H1 (cell line): Measurements from ENCODE around the gene PDGFA.

Source experiments
- CHD2 ChIP-seq: IDR thresholded peaks from 2 replicates; pipeline ENCODE4 v1.6.1; 2012; ENCODE audit warnings: low read length, improper control_type of control experiment
- CREB1 ChIP-seq: IDR thresholded peaks from 2 replicates; pipeline ENCODE4 v1.6.1; 2012; ENCODE audit warnings: inconsistent platforms
- CTBP2 ChIP-seq: IDR thresholded peaks from 2 replicates; pipeline ENCODE4 v1.7.0; 2011; ENCODE audit warnings: borderline replicate concordance, mild to moderate bottlenecking, moderate library complexity, mixed read lengths, low read length; ENCODE audit not compliant: insufficient read depth, insufficient read length
- CTCF ChIP-seq, 3 experiments: IDR thresholded peaks; 1 replicate in 2 of 3; 2 replicates in 1 of 3; pipeline versions ENCODE4 v1.5.1 to v1.6.1; 2011; ENCODE audit warnings: low read length in 3 of 3, mild to moderate bottlenecking in 3 of 3, inconsistent platforms in 2 of 3, low read depth in 1 of 3, moderate library complexity in 1 of 3; ENCODE audit not compliant: insufficient read depth in 1 of 3; ENCODE audit errors: control extremely low read depth in 1 of 3
- MAX ChIP-seq: IDR thresholded peaks from 2 replicates; pipeline ENCODE4 v1.6.1; 2012; ENCODE audit warnings: inconsistent platforms
- POLR2AphosphoS5 ChIP-seq: IDR thresholded peaks from 2 replicates; pipeline ENCODE4 v1.6.1; 2011; ENCODE audit warnings: low read depth, low read length
- POU5F1 ChIP-seq: IDR thresholded peaks from 2 replicates; pipeline ENCODE4 v1.6.1; 2011; ENCODE audit warnings: low read depth, mild to moderate bottlenecking, low read length, moderate library complexity
- RFX5 ChIP-seq: IDR thresholded peaks from 2 replicates; pipeline ENCODE4 v1.6.1; 2011; ENCODE audit warnings: low read depth, low read length, improper control_type of control experiment, borderline replicate concordance
- TAF1 ChIP-seq: IDR thresholded peaks from 2 replicates; pipeline ENCODE4 v1.6.1; 2011; ENCODE audit warnings: mild to moderate bottlenecking, low read depth, low read length
- TCF12 ChIP-seq: IDR thresholded peaks from 2 replicates; pipeline ENCODE4 v1.6.1; 2011; ENCODE audit warnings: low read depth, mild to moderate bottlenecking, low read length
- USF2 ChIP-seq: IDR thresholded peaks from 2 replicates; pipeline ENCODE4 v1.6.1; 2011; ENCODE audit warnings: low read length, improper control_type of control experiment

- TF ChIP-seq RFX5 (no peak), TCF12 (no peak), CREB1 (no peak), CTCF (IDR thresholded peaks at IDR 0.05; ENCODE audit: control extremely low read depth in 1 of 3, insufficient read depth in 1 of 3, low read depth in 1 of 3, low read length in 3 of 3) (no peak), MAX (no peak), POLR2AphosphoS5 (no peak), TAF1 (no peak), POU5F1 (no peak), USF2 (no peak), CHD2 (no peak), CTBP2 (no peak)
These were observed 61.0 kb downstream of the PDGFA start for GRCh38 chr7:458511-459245.
